ENCODE data around the gene NNMT.

Gene NNMT

GRCh38 chr11:114284914-114285313 lies 11.3 kb upstream of the NNMT start:
- no peak for DNase-seq (ENCODE audit: low spot score)

- no peak for DNase-seq (ENCODE audit: low spot score)
Observed at GRCh38 chr11:114285599-114285998, 10.6 kb upstream of the NNMT start.

- no peak for DNase-seq (ENCODE audit: low spot score)
Observed at GRCh38 chr11:114286229-114286628, 10.0 kb upstream of the NNMT start.

GRCh38 chr11:114287154-114287553 lies 9.0 kb upstream of the NNMT start:
- no peak for DNase-seq (ENCODE audit: low spot score)

GRCh38 chr11:114288136-114288535 lies 8.1 kb upstream of the NNMT start:
- no peak for DNase-seq (ENCODE audit: low spot score)

GRCh38 chr11:114289779-114290178 lies 6.4 kb upstream of the NNMT start:
- no peak for DNase-seq (ENCODE audit: low spot score)

GRCh38 chr11:114290503-114291235 lies 5.5 kb upstream of the NNMT start:
- no peak for DNase-seq (ENCODE audit: low spot score)

- DNase-seq (ENCODE audit: low spot score), result no peak
Observed at GRCh38 chr11:114291381-114291780, 4.8 kb upstream of the NNMT start.

- DNase-seq (ENCODE audit: low spot score), result no peak
Observed at GRCh38 chr11:114291842-114292680, 4.1 kb upstream of the NNMT start.

- DNase-seq (ENCODE audit: low spot score), result no peak
Observed at GRCh38 chr11:114293201-114293711, 2.9 kb upstream of the NNMT start.

GRCh38 chr11:114296605-114297372 lies 590 bp downstream of the NNMT start:
- no peak for DNase-seq (ENCODE audit: low spot score)

GRCh38 chr11:114297806-114298709 lies 1.9 kb downstream of the NNMT start:
- DNase-seq (ENCODE audit: low spot score), result no peak

GRCh38 chr11:114298710-114299109 lies 2.5 kb downstream of the NNMT start:
- no peak for DNase-seq (ENCODE audit: low spot score)

GRCh38 chr11:114301088-114301487 lies 4.9 kb downstream of the NNMT start:
- DNase-seq (ENCODE audit: low spot score), result no peak

GRCh38 chr11:114301927-114302326 lies 5.7 kb downstream of the NNMT start:
- DNase-seq (ENCODE audit: low spot score), result no peak

GRCh38 chr11:114302663-114303062 lies 6.5 kb downstream of the NNMT start:
- DNase-seq (ENCODE audit: low spot score), result no peak

- no peak for DNase-seq (ENCODE audit: low spot score)
Observed at GRCh38 chr11:114304065-114304464, 7.9 kb downstream of the NNMT start.

GRCh38 chr11:114304969-114305368 lies 8.8 kb downstream of the NNMT start:
- DNase-seq (ENCODE audit: low spot score), result no peak

GRCh38 chr11:114307524-114308203 lies 11.5 kb downstream of the NNMT start:
- no peak for DNase-seq (ENCODE audit: low spot score)

GRCh38 chr11:114308689-114309089 lies 12.5 kb downstream of the NNMT start:
- no peak for DNase-seq (ENCODE audit: low spot score)

- no peak for DNase-seq (ENCODE audit: low spot score)
Observed at GRCh38 chr11:114309517-114309916, 13.3 kb downstream of the NNMT start.

Measured in pons (tissue), 1 donor.